SK-N-SH treated with all-trans-retinoic acid at 6 μM for 48 hours (cell line): ENCODE data around the gene HP1BP3.

ENCODE experiments used
- ATAC-seq: fragments of 200-7000 bp; cut with Tn5 transposase; 3 replicates; pipeline ENCODE4 v1.9.1; 2020; ENCODE audit warnings: mild to moderate bottlenecking, moderate library complexity
- ARNTL ChIP-seq: fragments of 450-650 bp; formaldehyde crosslinking; IDR thresholded peaks from 2 replicates; pipeline ENCODE4 v1.5.0; 2020; ENCODE audit warnings: low read depth, mild to moderate bottlenecking, moderate library complexity, borderline replicate concordance
- BACH2 ChIP-seq: fragments of 250-450 bp; sonication (Bioruptor Pico); IDR thresholded peaks from 2 replicates; pipeline ENCODE4 v1.9.0; 2021; ENCODE audit warnings: mild to moderate bottlenecking, borderline replicate concordance
- CSDC2 ChIP-seq: fragments of 250-450 bp; sonication (Bioruptor Pico); IDR thresholded peaks from 2 replicates; pipeline ENCODE4 v1.5.0; 2020; ENCODE audit warnings: mild to moderate bottlenecking, moderate library complexity
- CSRNP3 ChIP-seq: fragments of 250-450 bp; sonication (Bioruptor Pico); IDR thresholded peaks from 2 replicates; pipeline ENCODE4 v1.5.1; 2021; ENCODE audit warnings: mild to moderate bottlenecking, moderate library complexity
- ESRRG ChIP-seq: fragments of 250-450 bp; sonication (Bioruptor Pico); IDR thresholded peaks from 2 replicates; pipeline ENCODE4 v1.6.1; 2021; ENCODE audit warnings: mild to moderate bottlenecking
- GLIS3 ChIP-seq: fragments of 250-450 bp; sonication (Bioruptor Pico); IDR thresholded peaks from 2 replicates; pipeline ENCODE4 v1.5.0; 2020; ENCODE audit warnings: mild to moderate bottlenecking, moderate library complexity
- ISL1 ChIP-seq: fragments of 250-450 bp; sonication (Bioruptor Pico); IDR thresholded peaks from 2 replicates; pipeline ENCODE4 v2.1.2; 2022; ENCODE audit warnings: mild to moderate bottlenecking, moderate library complexity
- OSR1 ChIP-seq: fragments of 250-450 bp; sonication (Bioruptor Pico); IDR thresholded peaks from 2 replicates; pipeline ENCODE4 v1.8.0; 2022; ENCODE audit warnings: moderate library complexity, mild to moderate bottlenecking, inconsistent platforms
- PATZ1 ChIP-seq: fragments of 250-450 bp; sonication (Bioruptor Pico); IDR thresholded peaks from 2 replicates; pipeline ENCODE4 v1.8.0; 2020; ENCODE audit warnings: mild to moderate bottlenecking, moderate library complexity, borderline replicate concordance
- POU6F1 ChIP-seq: fragments of 250-450 bp; sonication (Bioruptor Pico); IDR thresholded peaks from 2 replicates; pipeline ENCODE4 v1.8.0; 2021; ENCODE audit warnings: low read depth, mild to moderate bottlenecking, moderate library complexity, borderline replicate concordance
- PPARA ChIP-seq: fragments of 250-450 bp; sonication (Bioruptor Pico); IDR thresholded peaks from 2 replicates; pipeline ENCODE4 v1.5.0; 2020; ENCODE audit warnings: mild to moderate bottlenecking, borderline replicate concordance
- RARB ChIP-seq: fragments of 250-450 bp; sonication (Bioruptor Pico); IDR thresholded peaks from 2 replicates; pipeline ENCODE4 v1.8.0; 2021; ENCODE audit warnings: mild to moderate bottlenecking, moderate library complexity
- SNAI2 ChIP-seq: fragments of 250-450 bp; sonication (Bioruptor Pico); IDR thresholded peaks from 2 replicates; pipeline ENCODE4 v1.5.0; 2020; ENCODE audit warnings: mild to moderate bottlenecking, moderate library complexity
- TCF4 ChIP-seq: fragments of 250-450 bp; sonication (Bioruptor Pico); IDR thresholded peaks from 2 replicates; pipeline ENCODE4 v1.8.0; 2021; ENCODE audit warnings: mild to moderate bottlenecking, moderate library complexity, borderline replicate concordance
- TOX ChIP-seq: fragments of 250-450 bp; sonication (Bioruptor Pico); IDR thresholded peaks from 2 replicates; pipeline ENCODE4 v1.8.0; 2021; ENCODE audit warnings: mild to moderate bottlenecking, moderate library complexity, borderline replicate concordance
- TSHZ2 ChIP-seq: fragments of 250-450 bp; sonication (Bioruptor Pico); IDR thresholded peaks from 2 replicates; pipeline ENCODE4 v1.5.0; 2020; ENCODE audit warnings: mild to moderate bottlenecking, moderate library complexity
- ZFP3 ChIP-seq: fragments of 250-450 bp; sonication (Bioruptor Pico); IDR thresholded peaks from 2 replicates; pipeline ENCODE4 v1.5.0; 2020; ENCODE audit warnings: mild to moderate bottlenecking, moderate library complexity
- ZNF565 ChIP-seq: fragments of 450-650 bp; formaldehyde crosslinking; conservative IDR thresholded peaks from 2 replicates; pipeline ENCODE4 v1.5.0; 2020; ENCODE audit warnings: low read depth, mild to moderate bottlenecking, moderate library complexity
- ZNF70 ChIP-seq: fragments of 450-650 bp; formaldehyde crosslinking; IDR thresholded peaks from 2 replicates; pipeline ENCODE4 v1.5.0; 2020; ENCODE audit warnings: mild to moderate bottlenecking, moderate library complexity
- ZNF8 ChIP-seq: fragments of 450-650 bp; formaldehyde crosslinking; IDR thresholded peaks from 2 replicates; pipeline ENCODE4 v1.5.0; 2020; ENCODE audit warnings: mild to moderate bottlenecking, moderate library complexity

The HP1BP3 gene

GRCh38 chr1:20727746-20728316, 59.3 kb downstream of the HP1BP3 start:
- no peak for ATAC-seq
- no peak for TF ChIP-seq TOX
- TF ChIP-seq RARB (CRISPR knock-in tag), result no peak

- ATAC-seq, result no peak
- TF ChIP-seq PPARA (CRISPR knock-in tag) (no peak), ISL1 (no peak), TSHZ2 (CRISPR knock-in tag) (no peak), TCF4 (CRISPR knock-in tag) (no peak), CSDC2 (CRISPR knock-in tag) (no peak), ARNTL (no peak), ZNF70 (CRISPR knock-in tag) (no peak), TOX (no peak), CSRNP3 (no peak), ZNF8 (no peak), SNAI2 (CRISPR knock-in tag) (no peak), ZFP3 (CRISPR knock-in tag) (no peak), OSR1 (CRISPR knock-in tag) (no peak), PATZ1 (CRISPR knock-in tag) (no peak), ESRRG (no peak), GLIS3 (no peak)
- TF ChIP-seq, all 23 proteins: peak for 0
These were observed 60.0 kb downstream of the HP1BP3 start for GRCh38 chr1:20726932-20727745.

GRCh38 chr1:20726118-20726911, 60.8 kb downstream of the HP1BP3 start:
- no peak for TF ChIP-seq ISL1
- TF ChIP-seq ZNF8, result no peak
- TF ChIP-seq GLIS3, result no peak
- no peak for TF ChIP-seq BACH2 (CRISPR knock-in tag)
- TF ChIP-seq PATZ1 (CRISPR knock-in tag), result no peak
- no peak for TF ChIP-seq POU6F1
- TF ChIP-seq CSRNP3, result no peak
- TF ChIP-seq SNAI2 (CRISPR knock-in tag), result no peak
- no peak for TF ChIP-seq ZNF565 (CRISPR knock-in tag)
- ATAC-seq, result no peak
